Amygdala (tissue), 56 donors: ENCODE measurements around the gene ADPRM.
"Not testable (repeated sequence)": the region's sequence is repeated elsewhere in the genome, so short reads cannot be mapped to it uniquely, and the experiment has no call there.

ENCODE experiments used
- DNase-seq, 56 donors: peaks; one replicate each; lab custom pipeline; 2025; lab: John Stamatoyannopoulos, UW

The ADPRM gene

DNA sequence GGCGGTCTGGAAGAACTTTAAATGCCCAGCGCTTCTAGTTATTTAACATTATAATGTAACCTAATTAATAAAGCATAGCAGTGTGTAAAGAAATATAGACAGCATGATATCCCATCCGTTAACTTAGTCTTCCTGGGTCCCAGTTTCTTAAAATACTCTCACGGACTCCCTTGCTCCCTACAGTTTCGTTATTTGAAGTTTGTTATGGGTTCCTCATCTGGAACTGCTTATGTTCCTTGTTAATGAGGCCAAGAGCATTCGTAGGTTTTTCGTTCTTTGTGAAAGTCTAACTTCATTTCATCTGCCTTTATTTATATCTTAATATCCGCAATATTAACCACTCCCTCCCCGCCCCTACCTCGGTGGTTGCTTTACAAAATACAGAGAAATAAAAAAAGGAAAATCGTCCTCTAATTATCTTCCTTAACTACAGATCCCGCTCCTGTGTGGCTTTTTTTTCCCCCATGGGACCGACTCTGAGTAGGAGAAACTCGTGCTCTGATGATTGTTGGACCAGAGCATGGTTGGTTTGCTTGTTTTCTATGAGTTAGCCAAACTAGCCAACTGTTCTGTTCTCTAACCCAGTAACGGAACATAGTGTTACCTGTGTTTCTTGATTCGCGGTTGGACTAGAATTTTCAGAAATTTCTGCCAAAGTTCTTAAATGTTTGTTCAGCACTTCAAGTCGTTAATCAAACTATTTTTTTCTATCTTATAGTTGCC, 863 bp downstream of the ADPRM start:
- DNase-seq = no peak

DNA sequence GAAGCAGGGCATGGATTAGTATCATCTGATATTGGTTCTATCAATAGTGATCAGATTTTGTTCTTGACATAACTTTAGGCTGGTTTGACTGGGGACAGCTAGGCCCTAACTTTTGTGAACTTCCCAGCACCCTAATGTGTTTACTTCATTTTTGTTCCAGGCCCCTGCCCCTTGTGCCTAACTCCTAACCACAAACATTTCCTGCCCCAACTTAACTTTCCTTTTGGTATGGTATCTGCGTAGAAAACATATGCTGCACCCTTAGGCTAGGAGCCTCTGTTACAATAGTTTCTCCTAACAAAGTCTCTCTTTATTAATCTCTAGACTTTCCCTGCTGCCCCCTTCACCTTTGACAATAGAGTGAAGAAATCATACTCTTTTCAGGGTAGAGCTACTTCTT, 2.5 kb downstream of the ADPRM start:
- no peak for DNase-seq

DNA sequence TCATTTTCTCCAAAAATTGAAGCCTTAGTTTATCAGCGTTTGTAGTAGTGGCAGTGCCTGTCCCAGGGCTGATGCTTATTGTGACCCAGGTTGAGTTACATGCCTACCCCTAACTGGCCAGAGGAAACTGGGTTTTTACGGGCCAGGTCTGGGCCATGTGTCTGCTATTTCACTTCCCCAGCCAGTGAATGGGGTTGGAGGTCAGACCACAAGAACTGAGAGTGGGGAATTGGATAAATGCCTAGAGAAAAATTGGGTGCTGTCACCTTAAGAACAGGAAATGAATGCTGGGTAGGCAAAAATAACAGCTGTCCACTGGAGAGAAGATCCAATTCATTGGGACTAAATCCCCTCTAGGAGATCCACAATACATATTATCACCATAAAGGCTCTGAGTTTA, 5.2 kb downstream of the ADPRM start:
- DNase-seq = no peak

DNA sequence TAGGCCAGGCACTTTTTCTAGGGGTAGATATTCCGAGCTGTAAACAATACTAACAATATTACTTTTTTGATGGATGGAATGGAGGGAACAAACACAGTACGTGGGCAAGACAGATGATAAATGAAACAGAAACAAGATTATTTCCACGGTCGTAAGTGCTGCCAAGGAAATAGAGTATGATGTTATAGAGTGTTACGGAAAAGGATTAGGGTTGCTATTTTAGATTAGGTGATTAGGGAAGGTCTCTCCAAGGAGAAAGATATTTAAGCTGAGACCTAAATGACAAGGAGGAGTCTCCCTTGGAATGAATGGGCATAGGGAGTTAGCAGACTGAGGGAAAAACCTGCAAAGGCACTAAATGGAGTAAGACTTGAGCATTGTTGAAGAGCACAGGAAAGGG, 8.3 kb downstream of the ADPRM start:
- DNase-seq = no peak

DNA sequence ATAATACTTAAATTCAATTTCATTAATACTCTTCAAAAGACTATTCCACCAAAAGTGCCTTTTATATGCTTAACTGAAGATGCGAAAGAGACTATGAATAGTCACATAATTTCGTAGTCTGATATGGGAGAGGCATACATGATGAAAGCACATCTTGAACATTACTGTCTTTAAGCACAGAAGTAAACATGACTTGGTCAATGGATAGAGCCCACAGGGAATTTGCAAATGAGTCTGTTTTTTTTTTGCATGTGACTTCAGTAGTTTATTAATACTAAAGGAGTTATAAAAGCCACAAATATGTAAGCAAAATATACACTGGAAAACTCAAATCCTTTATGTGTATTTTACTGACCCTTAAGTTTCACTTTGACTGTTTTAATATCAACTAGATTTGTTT, 15.9 kb downstream of the ADPRM start:
- no peak for DNase-seq

DNA sequence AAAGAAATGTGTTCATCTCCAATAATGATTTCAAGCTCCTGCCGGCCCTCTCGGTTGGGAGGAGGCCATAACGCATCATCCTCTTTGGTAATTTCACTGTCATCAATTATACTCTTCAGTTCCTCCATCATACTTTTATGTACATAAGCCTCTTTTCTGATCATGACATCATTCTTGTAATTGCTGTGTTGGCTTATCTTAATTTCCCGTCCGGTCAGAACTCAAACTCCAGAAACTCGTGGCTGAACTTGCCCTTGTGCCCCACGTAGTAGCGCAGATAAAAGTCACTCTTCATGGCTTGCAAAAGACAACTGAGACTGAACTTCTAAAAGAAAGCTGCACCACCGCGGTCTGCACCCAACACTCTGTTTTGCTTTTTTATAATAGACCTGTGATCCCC, 18.8 kb downstream of the ADPRM start:
- DNase-seq = no peak

DNA sequence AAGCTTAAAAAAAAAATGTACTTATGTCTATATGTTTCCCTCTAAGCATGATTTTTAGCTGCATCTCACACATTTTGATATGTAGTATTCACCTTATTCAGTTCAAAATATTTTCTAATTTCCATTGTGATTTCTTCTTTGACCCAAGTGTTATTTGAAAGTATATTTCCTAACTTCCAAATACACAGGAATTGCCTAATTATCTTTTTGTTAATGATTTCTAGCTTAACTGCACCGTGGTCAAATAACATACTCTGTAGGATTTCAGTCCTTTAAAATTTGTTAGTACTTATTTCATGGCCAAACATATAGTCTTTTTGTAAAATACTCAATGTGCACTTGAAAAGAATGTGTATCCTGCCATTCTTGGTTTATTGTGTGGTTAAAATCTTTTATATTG, 21.2 kb downstream of the ADPRM start:
- no peak for DNase-seq

DNA sequence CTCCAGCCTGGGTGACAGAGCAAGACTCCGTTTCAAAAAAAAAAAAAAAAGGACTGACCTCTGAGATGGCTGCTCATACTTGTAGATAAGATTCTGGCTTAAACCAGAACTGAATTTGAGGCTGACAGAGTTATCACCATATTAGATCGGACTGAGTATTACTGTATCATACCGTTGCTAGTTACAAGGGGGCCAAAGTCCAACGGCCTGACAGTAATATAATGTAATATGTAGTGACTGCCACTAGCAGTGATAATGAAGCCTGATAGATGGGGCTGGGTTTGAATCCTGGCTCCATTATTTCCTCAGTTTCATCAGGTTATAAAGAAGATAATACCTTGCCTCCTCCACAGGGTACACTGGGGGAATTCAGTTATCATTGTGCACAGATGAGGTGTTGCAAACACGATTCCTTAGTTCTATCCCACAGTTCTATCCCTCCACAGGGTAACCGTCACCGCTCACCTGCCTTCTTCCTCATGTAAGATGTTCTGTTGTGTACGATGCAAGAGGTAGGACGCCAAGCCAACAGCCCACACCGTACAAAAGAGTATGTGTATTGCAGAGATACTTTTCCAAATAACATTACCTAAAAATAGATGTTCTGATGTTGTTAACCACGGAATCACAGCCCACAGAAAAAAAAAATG, 27.3 kb downstream of the ADPRM start:
- no peak for DNase-seq

DNA sequence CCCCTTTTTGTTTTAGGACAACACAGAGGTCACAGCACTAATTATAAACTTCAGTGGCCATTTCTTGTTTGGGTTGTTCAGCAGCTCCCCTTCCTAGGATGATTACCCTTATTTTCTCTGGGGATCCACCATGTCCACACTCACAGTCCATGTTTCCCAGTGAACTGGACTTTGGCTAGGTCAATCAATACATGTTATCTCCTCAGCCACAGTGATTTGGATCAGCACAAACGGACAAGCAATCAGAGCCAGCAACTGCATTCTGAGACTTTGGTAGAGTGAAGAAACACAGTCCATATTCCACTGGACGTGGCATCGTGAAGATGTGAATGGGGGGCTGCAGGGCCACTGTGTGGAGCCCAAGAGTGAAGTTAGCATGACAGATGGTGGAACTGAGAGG, 27.9 kb downstream of the ADPRM start:
- DNase-seq = no peak

DNA sequence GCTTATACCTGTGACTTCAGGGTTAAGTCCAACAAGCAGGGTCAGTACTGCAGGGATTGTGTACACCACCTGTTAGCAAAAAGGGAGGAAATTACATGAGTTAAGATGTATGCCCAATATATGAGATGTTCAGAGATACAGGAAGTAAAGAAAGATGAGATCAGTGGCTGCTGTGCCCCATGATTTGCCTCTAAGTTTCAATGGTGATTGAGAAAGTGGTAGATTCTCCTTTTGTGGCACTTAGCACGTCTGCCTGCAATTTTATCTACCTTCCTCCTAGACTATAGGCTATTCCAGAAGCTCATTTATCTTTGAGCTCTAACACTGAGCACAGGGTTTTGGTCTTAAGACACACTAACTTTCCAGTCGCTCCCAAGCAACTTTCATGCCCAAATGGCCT, 28.8 kb downstream of the ADPRM start:
- no peak for DNase-seq

DNA sequence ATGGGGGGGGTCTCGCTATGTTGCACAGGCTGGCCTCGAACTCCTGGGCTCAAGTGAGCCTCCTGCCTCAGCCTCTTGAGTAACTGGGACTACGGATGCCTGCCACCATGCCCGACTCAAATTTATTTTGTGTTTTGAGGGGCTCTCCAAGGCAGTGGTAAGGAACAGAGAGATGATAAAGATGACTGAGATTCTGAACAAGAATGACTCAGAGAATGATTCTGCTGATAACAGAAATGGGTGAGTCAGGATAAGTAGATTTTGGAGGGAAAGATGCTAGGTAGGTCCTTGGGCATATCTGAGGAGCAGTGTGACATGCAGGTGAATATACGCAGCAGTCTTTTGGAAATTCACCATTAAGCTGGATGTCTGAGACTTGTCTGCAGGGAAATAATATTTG, 29.8 kb downstream of the ADPRM start:
- DNase-seq = no peak

DNA sequence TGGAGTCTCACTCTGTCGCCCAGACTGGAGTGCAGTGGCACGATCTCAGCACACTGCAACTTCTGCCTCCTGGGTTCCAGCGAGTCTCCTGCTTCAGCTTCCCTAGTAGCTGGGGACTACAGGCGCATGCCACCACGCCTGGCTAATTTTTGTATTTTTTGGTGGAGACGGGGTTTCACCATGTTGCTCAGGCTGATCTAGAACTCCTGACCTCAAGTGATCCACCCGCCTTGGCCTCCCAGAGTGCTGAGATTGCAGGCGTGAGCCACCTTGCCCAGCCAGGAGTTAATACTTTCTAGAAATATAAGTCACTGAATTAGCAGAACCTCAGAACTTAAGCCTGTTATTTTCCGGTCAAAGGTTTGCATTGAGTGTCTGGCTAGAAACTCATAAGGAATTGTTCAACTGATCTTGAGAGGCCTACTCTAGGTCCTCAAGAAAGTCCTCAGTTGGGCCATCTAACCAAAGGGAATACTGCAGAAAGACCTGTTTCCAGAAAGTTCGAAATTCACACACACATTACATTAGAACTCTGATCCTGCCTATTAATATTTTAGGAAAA, 31.0 kb downstream of the ADPRM start:
- DNase-seq = no peak

DNA sequence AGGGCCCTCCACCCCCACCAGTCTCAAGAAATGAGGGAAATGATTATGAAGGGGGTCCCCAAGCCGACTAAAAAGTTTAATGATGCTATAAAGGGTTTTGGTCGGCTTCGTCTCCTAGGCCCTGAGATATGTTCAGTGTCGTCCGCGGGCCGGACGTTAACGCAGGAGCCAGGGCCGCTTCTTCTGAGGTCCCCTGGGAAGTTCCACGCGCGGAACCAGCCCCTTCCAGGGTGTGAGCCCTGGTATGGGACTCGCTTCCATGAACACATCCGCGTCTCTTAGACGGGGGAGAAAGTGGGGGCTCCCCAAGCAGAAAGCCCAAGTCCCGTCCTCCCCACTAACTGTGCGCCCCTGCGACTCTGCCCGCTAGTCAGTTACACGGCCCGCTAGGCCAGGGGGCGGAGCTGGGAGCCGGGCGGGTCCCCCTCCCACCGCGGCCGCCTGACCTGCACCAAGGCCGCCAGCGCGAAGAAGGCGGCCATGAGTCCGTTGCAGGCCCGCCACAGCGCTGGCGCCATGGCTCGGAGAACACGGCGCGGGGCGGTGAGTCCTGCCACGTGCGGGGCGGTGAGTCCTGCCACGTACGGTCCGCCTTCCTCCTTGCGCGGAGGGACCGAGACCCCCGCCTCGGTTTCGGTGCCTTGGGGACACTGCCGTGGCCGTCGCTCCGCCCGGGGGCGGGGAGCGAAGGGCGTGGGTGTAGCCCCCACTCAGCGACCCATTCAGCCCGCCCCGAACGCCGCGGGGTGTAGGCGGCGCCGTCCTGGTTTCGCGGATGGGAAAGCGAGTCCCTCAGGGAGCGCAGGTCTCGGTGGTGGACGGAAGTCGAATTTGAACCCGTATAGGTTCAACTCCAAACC, 32.2 kb downstream of the ADPRM start, which contains the start of gene TMEM220:
Gene TMEM220, minus strand, starts transcription at position 690 of the 860 bp plus-strand sequence. Its CDS starts 172 bp downstream, at position 518.
- DNase-seq = peak in 47 of 56 donors; percentile 8 to 81 (median 58)

DNA sequence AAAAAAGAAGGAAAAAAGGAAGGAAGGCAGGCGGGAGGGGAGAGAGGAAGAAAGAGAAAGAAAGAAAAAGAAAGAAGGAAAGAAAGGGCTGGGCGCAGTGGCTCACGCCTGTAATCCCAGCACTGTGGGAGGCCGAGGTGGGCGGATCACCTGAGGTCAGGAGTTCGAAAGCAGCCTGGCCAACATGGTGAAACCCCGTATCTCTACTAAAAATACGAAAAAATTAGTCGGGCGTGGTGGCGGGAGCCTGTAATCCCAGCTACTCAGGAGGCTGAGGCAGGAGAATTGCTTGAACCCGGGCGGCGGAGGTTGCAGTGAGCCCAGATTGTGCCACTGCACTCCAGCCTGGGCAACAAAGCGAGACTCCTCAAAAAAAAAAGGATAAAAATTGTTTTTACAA, 32.9 kb downstream of the ADPRM start:
- DNase-seq = not testable (repeated sequence)

DNA sequence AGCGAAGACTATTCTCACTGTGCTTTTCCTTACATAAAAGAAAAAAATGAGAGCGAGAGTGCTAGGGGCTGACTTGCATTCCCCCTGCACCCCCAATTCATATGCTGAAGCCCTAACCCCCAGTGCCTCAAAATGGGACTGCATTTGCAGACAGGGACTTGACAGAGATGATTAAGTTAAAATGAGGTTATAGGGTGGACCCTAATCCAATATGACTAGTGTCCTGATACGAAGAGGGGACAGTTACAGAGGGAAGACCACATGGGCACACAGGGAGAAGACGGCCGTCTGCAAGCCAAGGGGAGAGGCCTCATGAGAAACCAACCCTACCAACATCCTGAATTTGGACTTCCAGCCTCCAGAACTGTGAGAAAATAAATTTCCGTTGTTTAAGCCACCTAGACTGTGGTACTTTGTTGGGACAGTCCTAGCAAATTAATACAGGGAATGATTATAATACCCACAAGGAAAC, 34.0 kb downstream of the ADPRM start:
- DNase-seq = no peak

DNA sequence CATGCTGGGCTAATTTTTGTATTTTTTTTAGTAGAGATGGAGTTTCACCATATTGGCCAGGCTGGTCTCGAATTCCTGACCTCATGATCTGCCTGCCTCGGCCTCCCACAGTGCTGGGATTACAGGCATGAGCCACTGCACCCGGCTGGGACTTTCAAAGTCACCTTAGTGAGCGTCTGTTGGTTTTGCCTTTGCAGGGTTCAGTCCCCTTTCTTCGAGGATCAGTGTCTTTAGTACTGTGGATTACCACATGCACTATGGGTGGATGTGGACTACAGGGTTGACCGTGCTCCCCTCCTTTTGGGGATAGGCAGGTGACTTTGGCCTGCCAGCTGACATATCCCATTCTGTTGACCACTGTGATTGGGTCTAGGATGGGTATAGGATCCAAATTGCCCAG, 34.7 kb downstream of the ADPRM start:
- DNase-seq = not testable (repeated sequence)

DNA sequence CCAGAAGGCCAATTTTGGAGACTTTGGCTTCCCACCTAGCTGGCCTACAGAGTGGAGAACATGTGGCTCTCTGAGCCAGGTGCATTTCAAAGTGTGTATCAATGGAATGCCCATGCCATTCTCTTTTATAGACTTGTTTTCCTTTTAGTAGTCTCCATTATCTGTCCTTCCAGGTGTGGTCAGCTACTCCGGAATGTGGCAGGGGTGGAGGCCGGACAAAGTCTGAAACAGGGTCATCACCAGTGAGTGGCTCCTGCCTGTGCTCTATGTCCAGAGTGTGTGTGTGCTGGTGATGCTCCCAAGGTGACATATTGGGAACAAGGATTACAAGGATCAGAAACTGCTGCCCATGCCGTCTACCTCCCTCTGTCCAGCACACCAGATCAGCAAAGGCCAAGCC, 36.3 kb downstream of the ADPRM start:
- DNase-seq = no peak

DNA sequence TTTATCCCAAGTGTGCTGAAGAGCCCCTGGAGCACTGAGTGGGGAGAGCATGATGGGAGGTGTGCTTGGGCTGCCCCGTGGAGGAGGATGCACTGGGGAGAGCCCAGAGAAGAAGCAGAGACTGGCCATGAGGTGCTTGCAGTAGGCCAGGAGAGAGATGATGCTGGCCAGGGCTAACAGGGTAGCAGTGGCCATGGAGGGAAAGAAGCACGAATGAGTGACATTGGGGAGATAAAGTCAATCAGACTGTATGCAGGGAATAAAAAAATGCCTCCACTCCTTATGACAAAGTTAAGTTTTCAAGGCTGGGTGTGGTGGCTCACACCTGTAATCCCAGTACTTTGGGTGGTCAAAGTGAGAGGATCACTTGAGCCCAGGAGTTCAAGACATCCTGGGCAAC, 37.9 kb downstream of the ADPRM start:
- no peak for DNase-seq

DNA sequence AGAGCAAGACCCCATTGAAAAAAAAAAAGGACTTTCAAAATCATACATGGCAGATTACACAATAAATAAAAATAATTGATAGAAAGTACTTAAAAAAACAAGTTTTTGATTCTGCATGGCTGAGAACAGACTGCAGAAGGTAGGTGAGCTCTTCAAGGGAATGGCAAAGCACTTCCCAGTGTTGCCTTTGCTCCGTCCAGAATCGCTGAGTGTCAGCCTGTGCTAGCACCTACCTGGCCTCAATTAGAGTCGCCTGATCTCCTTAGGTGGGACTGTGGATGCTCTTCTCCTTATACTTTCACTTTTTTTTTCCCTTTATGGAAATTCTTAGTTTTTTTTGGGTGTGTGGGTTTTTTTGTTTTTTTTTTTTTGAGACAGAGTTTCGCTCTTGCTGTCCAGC, 38.4 kb downstream of the ADPRM start:
- DNase-seq = no peak

DNA sequence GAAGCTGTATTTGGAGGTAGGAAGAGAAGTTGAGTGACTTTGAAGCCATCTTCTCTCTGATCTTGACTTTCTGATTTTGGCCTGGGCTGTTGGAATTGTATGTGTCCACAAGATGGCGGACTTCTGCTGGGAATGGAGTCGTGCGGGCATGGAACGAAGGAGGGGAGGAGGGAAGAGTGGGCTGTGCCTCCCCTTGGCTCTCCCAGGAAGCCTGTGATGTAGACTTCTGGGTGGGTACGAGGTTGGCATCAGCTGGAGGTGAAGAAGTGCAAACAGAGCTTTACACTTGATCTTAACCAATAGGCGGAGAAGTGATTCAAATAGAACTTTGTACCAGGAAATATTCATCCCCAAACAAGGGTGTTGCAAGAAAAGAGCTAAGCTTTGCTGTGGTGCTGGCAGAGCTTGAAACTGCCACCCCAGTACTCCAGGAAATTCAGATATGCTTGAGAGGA, 39.8 kb downstream of the ADPRM start:
- DNase-seq = peak in 42 of 56 donors; percentile 2 to 64 (median 30)

DNA sequence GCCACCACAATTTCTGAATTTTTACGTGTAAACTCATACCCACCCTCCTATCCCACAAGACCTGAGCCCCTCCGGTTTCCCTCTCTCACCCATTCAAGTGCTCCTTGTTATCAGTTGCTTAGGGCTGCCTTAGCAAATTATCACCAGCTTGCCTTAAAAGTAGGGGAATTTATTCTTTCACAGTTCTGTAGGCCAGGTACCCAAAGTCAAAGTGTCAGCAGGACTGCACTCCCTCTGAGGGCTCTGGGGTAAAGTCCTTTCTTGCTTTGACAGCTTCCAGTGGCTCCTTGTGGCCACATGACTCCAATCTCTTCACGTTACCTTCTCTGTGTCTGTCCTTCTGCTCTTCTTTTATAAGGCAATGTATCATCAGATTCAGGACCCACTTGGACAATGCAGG, 40.3 kb downstream of the ADPRM start:
- DNase-seq = no peak
